ENCODE data around the gene CD3G. TPM values are rescaled to one million over a fixed set of nuclear protein-coding genes. Genes with fewer than 3 reads are reported as not detected.
"Not testable (repeated sequence)": the region's sequence is repeated elsewhere in the genome, so short reads cannot be mapped to it uniquely, and the experiment has no call there.

Gene CD3G
- polyA plus RNA-seq (ENCODE audit: insufficient read length in 12 of 12) = 1 to 10 TPM in 1 of 12 donors, under 1 TPM in 6, not detected in 5; 0.07 to 2.3 (median 0.26) TPM
- long read RNA-seq, donor 1 = 0 reads
- long read RNA-seq, donor 2 = 0 reads
- long read RNA-seq, donor 3 = 0 reads
- long read RNA-seq, donor 4 = 0 reads
- long read RNA-seq, donor 5 = 0 reads
- long read RNA-seq, donor 6 = 0 reads
- long read RNA-seq, donor 7 = 0 reads
- long read RNA-seq, donor 8 = 0 reads
- long read RNA-seq, donor 9 = 0 reads
- long read RNA-seq, donor 10 = 0 reads
- long read RNA-seq, donor 11 = 0 reads

- DNase-seq = no peak
These were observed at the start of gene CD3G for GRCh38 chr11:118343981-118344515. Gene CD3G (plus strand): TSS chr11:118344344. CDS start chr11:118344424, 80 bp downstream.

GRCh38 chr11:118295199-118295598 is 48.9 kb upstream of the CD3G start:
- DNase-seq = no peak

DNA sequence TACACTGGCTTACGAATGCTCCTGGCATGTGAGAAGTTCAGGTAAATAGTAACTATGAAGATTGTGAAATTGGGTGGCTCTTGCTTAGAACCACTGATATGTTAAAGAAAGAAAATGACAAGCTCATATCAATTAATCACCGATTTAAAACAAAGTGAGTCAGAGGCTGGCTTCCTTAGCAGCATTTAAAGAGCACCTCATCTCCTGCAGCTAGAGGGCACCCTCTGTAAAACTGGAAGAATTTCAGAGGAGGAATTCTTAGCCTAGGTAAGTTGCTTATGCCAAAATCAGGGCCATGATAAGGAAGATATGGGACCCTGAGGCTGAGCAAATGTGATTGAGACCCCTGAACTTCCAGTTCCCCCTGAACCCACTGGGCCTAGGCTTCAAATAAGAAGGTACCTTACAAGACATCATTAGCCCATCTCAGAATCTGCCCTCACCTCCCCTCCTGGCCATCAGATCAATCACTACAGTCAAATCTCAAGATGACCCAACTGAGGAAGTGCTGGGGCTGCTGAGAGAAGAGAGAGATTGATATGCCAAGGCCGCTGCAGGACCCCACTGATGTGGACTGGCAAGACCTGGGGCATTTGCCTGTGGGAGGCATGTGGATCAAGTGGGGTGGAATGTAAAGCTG is 48.2 kb upstream of the CD3G start:
- DNase-seq = no peak

DNA sequence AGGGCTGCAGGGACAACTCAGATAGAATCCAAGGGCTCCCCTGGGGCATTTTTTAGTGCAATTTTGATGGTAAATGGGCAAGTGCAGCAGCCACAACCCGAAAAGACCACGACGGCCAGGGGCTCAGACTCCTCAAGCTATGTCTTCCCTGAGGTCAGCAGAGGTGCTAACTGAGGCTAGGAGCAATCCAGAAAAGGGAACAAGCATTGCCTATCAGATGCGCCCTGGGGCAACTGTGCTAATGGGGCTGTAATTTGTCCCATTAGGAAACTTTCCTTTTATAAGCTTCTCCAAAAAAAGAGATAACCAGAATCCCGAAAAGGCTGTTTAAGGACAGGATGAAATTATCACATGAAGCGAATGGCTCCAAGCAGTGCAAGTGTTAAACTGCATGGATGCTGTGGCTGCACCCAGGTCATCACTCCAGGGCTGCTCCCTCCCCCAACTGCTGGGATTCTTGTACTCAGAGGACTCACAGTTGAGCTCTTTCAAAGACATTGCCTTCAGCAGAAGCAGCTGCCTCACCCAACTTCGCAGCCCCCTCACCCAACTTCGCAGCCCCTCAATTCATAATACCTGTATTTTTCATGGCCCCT is 42.4 kb upstream of the CD3G start:
- no peak for DNase-seq

DNA sequence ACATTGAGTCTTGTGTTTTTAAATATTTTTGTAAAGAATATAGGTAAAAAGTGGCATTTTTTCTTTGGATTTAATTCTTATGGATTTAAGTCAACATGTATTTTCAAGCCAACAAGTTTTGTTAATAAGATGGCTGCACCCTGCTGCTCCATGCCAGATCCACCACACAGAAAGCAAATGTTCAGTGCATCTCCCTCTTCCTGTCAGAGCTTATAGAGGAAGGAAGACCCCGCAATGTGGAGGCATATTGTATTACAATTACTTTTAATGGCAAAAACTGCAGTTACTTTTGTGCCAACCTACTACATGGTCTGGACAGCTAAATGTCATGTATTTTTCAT is 39.9 kb upstream of the CD3G start:
- no peak for DNase-seq

- no peak for DNase-seq
These were observed 39.4 kb upstream of the CD3G start, which contains the start of gene CD3E for GRCh38 chr11:118304568-118305248. Gene CD3E (plus strand): TSS chr11:118304730. CDS start chr11:118304953, 223 bp downstream.

GRCh38 chr11:118305726-118306125 is 38.4 kb upstream of the CD3G start:
- DNase-seq = no peak

GRCh38 chr11:118306556-118306955 is 37.6 kb upstream of the CD3G start:
- no peak for DNase-seq

DNA sequence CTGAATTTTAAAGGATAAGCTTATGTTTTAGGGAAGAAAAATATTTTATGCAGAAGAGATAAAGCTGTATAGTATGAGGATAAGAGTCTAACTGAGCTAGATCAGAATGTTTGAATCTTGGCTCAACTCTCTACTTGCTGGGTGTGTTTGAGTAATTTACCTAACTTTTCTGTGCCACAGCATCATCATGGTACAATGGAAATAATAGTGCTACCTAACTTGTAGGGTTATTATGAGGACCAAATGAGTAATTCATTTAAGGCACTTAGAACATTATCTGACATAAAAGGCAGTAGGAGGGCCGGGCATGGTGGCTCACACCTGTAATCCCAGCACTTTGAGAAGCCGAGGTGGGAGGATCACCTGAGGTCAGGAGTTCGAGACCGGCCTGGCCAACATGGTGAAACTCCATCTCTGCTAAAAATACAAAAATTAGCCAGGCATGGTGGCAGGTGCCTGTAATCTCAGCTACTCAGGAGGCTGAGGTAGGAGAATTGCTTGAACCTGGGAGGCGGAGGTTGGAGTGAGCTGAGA is 35.1 kb upstream of the CD3G start:
- not testable (repeated sequence) for DNase-seq

DNA sequence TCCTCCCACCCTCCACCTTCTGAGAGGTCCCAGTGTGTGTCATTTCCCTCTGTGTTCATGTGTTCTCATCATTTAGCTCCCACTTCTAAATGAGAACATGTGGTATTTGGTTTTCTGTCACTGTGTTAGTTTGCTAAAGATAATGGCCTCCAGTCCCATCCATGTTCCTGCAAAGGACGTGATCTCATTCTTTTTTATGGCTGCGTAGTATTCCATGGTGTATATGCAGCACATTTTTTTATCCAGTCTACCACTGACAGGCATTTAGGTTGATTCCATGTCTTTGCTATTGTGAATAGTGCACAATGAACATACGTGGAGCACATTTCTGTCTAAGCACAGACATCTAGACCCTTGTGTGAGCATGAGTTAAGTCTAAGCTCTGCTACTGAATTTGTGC is 33.9 kb upstream of the CD3G start:
- DNase-seq = no peak

- DNase-seq = no peak
These were observed 33.2 kb upstream of the CD3G start for GRCh38 chr11:118310781-118311485.

GRCh38 chr11:118311518-118311917 is 32.6 kb upstream of the CD3G start:
- DNase-seq = no peak

- no peak for DNase-seq
These were observed 31.8 kb upstream of the CD3G start for GRCh38 chr11:118312328-118312727.

GRCh38 chr11:118313242-118313641 is 30.9 kb upstream of the CD3G start:
- no peak for DNase-seq

DNA sequence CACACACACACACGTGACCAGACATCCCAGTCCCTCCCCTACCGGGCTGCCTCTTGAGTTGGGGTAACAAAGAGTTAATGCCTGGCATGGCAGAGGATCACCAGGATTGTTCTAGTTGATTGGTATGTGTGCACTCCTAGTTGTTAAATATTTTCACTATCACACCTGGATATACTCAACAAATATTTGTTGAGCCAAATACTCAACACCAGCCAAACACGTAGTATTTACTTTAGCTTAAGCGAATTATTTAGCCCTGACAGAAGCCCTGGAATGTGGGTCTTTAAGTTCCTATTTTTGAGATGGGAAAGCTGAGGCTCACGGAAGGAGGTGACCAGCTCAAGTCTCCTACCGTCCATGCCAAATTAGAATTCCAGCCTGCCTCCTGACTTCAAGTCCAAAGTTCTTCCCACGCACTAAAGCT is 29.1 kb upstream of the CD3G start:
- no peak for DNase-seq

DNA sequence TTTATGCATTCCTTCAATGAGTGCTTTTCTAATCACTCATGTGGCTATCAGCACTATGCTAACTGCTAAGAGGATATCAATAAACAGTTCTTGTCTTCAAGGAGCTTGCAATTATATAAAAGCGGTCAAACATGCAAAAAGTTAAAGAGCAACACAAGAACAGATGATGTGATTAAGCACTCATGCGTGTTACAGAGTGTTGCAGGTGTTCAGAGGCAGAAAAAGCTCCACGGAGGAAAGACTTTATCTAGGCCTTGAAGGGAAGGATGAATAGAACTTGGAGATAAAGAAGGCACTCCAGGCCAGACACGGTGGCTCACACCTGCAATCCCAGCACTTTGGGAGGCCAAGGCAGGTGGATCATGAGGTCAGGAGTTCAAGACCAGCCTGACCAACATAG is 26.0 kb upstream of the CD3G start:
- DNase-seq = no peak

- DNase-seq = no peak
These were observed 25.4 kb upstream of the CD3G start for GRCh38 chr11:118318581-118319336.

- DNase-seq = no peak
These were observed 24.8 kb upstream of the CD3G start for GRCh38 chr11:118319337-118319707.

DNA sequence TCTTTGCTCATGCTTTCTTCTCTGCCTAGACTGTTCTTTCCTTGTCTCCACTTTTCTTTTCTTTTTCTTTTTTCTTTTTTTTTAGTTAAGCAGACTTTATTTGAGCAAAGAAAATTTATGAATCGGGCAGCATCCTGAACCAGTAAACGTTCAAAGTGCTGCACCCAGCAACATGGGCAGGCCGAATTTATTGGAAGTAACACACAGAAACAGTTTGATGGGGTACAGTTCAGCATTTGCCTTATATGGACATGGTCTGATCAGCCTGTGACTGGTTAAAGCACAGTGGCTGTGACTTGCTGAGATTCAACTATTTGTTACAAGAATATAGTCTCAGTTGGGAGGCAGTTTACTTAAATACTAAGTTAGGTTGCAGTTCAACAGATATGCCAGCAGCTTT is 23.6 kb upstream of the CD3G start:
- no peak for DNase-seq

- no peak for DNase-seq
These were observed 22.6 kb upstream of the CD3G start for GRCh38 chr11:118321386-118322082.
